Inferior parietal cortex (tissue), 1 donor: ENCODE data around the gene IQSEC1.

Experiments
- DNase-seq: peaks from one replicate; pipeline ENCODE4 v3.0.0-alpha.2; 2016; ENCODE audit errors: extremely low spot score

The IQSEC1 gene

DNA sequence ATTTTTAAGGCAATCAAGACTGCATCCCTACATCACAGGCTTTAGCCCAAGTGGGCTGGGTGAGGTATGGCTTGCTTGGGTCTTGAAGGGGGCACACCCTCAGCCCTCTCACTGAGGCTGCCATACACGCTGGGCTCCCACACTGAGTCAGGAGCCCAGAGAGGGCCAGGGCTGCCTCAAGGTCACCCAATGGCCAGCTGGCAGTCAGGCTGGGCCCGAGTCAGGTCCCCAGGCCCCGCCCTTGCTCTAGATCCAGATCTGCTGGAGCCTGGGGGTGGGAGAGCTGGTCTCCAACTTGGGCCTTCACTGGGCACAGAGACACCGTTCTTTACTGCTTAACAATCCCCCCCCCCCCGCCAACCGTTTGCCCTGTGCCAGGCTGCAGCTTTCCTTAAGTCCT lies 88.1 kb downstream of the IQSEC1 start:
- no peak for DNase-seq

DNA sequence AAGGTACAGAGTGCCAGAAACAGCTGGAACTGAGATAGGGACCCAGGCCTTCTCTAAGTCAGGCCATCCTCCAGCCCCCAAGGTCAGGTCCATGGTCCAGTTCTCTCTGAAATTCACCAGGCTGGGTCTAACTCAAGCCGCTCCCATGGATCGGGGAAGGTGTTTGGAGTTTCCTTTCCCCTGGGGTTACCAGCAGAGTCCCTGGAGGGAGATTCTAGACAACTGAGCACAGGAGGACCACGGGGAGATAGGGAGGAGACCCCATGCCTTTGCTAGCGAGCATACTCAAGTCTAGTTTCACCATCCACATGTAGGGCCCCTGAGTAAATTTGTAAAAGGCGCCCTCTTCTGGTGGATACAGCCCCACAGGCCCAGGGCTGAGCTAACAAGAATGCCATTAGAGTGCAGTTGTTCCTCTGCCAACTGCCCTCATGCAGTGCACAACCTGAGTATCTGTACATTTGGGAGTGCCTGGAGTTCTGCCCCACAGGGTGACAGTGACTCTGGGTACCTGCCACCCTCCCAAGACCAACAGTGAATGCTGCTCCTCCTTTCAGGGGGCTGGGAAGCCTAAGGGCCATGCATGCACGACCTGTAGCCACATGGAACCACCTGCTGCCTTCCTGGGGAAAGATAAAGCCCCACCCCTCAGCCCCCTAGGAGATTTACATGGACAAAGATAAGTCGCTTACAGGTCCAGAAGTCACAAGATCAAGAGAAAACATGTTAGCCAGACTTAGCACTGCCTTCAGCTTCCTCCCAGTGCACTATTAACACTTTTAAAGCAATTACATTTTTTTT lies 89.0 kb downstream of the IQSEC1 start:
- peak; percentile 88 for DNase-seq

GRCh38 chr3:12983319-12983718 lies 89.9 kb downstream of the IQSEC1 start:
- no peak for DNase-seq

DNA sequence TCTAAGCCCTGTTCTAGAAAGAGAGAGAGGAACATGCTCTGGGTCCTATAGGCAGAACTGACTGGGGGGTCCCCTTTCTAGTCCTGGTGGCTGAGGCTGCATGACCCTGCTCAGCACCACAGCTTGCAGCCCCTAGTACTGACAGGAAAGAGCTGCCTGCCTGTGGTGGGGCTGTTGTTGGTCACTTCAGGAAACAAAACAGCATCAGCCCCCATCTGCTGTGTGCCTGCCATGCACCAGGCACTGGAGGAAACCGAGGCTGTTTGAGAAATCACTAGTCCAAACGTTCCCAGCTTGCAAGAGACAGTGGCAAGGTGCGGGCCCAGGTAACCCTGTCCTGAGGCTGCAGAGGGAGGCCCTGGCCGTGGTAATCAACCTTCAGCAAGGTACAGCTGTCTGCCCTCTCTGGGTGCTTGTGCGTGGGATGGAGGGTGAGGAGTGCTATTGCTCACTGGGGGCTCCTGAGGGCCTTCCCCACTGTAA lies 90.6 kb downstream of the IQSEC1 start:
- DNase-seq, result no peak

DNA sequence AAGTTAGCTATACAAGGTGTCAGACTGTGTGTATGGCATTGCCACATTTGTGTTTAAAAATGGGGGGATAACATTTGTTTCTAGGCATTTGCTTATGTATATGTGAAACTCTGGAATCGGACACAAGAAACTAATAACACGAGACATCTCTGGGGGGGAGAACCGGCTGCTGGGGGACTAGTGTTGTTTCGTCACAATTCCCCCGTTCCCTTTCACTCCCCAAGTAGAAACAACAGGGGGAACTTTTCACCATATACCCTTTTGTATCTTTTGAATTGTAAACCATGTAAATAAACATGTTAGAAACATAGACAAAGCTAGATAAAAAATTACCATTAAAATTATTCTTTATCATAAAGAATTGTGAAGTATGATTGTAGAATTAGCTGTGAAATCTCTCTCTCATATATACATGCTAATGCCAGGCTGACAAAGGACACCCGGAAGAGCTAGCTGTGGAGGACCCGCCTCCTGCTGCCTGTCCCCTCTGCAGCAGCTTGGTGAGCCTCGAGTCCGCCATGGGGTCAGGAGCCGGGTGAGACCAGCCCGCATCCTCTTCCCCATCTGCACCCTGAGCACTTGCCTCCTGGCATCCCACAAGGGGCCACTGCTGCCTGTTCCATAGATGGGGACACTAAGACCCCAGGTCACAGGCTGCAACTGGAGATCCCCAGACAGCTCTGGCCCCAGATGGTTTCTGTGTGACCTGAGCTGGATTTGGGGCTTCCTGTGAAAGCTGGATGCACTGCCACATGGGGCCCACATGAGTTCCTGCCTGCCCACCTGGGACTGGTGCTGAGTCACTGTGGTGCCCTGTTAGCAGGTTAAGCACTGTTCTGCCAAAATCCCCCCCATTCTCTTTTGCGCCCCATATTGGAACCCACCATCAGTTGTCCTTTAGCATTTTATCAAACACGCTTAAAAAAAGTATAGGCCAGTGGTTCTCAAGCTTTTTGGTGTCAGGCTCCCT lies 91.6 kb downstream of the IQSEC1 start:
- no peak for DNase-seq

DNA sequence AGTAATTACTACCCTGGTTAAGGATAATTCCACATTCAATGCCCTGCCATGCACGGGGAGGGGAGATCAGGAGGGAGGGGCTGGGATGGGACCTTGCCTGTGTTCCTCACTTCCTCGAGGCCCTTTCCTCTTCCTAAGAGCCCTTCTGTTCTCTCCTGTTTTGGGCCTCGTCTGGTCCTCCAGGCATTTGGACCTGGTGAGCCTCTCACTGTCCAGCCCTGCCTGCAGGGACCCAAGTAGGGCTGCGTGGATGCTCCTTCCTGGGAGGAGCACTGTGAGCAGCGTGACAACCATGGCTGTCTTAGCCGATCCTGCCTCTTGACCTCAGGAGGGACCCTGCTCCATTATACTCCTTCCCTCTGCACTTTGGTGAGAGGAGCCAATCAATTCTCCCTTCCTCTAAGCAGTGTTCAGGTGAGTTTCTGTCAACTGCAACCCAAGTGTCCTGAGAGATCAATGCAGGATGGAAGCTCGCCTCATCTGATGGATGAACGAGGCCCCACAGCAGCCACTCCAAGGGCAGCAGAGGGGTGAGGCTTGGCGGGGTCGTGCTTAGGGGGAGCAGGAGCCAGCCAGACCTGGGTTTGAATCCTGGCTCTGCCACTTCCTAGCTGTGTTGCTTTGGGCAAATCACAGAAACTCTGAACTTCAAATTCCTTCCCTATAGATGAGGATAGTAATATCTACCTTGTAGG lies 92.5 kb downstream of the IQSEC1 start:
- no peak for DNase-seq

DNA sequence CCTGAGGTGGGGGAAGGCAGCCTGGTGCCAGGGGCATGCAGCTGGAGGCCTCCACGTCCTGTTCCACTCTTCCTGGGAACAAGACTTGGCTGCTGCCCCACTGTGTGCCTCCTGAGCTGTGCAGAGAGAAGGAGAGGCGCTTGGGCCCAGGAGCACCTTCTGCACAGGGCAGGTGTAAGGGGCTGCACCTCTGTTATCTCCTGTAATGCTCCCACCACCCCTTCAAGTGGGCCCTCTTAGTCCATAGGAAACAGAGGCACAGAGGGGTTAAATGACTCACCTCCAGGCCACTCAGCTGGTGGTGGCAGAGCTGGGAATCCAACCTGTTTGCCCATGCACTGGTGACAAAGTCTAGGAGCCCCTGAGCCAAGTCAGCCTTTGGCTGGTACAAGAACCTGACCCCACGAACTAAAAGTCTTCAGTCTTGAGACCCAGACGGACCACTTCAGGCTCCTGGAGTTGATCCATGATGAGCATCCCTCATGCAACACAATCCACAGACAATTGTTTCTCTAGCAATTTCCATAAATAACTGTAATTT lies 93.2 kb downstream of the IQSEC1 start:
- no peak for DNase-seq

- DNase-seq, result no peak
Measured at GRCh38 chr3:12979151-12979946, 93.9 kb downstream of the IQSEC1 start.

GRCh38 chr3:12978682-12979081 lies 94.5 kb downstream of the IQSEC1 start:
- DNase-seq, result no peak

GRCh38 chr3:12977117-12977808 lies 96.0 kb downstream of the IQSEC1 start:
- DNase-seq, result no peak

GRCh38 chr3:12975748-12976522 lies 97.3 kb downstream of the IQSEC1 start:
- DNase-seq, result no peak

GRCh38 chr3:12974819-12975218 lies 98.4 kb downstream of the IQSEC1 start:
- no peak for DNase-seq

DNA sequence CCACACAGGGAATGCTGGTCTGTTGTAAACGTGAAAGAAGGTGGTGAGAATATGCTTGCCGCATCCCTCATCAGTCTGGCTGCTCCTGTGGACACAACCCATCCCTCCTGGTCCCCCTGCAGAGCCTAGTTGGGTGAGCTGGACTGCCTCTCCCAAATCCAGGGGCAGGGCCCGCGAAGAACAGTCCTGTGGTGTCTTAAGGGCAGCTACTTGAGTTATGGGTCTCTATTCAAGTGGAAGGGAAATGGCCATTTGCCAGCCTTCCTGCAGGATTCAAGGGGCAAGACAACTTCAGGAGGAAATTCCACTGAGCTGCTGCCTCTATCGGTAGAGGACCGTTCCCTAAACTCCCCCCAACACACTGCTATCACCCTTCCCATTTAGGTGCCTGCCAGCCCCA lies 98.9 kb downstream of the IQSEC1 start:
- DNase-seq, result no peak

- DNase-seq, result no peak
Measured at GRCh38 chr3:12973827-12974226, 99.4 kb downstream of the IQSEC1 start.

DNA sequence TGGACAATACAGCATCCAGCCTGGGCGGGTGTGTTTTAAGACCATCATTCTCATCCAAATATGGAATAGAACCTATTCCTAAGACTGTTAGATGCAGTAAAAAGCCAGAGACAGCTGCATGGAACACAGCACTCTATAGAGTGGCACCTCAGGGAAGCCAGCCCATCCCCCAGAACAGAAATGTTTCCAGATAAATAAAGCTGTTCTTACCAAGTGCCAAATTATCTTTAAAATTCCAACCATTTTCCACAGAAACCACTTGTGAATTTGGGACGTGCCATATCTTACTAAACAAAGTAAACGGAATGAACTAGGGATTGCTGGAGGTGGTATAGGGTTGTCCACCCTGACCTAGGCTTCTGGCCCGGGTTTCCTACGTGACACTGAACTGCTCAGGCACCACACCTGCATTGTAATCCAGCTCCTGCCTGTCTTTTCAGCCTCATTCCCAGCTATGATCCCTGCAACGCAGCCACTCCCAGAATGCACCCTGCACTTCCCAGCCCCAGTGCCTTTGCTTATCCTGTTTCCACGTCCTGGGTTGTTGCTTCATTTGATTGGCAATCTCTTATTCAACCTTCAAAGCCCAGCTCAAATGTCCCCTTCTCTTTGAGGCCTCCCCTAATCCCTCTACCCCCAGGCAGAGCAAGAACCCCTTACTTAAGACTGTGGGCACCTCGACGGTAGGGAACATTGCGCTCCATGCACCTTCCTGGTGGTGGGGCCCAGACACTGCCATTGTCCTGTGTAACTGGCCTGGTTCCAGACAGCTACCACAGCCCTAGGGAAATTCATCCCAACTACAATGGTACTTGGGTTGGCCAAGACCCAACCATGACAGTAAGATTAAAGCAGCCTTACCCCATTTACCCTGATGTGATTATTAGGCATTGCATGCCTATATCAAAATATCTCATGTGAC lies 100.2 kb downstream of the IQSEC1 start:
- DNase-seq, result no peak

DNA sequence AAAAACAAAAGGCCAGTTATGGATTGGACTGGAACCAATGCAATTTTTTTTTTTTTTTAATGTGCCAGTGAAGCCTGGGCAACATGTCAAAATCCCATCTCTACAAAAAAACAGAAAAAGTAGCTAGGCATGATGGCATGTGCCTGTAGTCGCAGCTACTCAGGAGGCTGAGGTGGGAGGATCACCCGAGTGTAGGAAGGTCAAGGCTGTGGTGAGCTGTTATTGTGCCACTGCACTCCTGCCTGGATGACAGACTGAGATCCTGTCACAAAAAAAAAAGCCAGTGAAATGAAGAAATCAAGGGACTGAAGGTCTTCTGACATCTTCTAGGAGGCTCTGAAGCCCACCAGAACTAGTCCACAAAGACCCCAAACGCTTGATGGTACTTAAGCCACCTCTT lies 101.2 kb downstream of the IQSEC1 start:
- DNase-seq, result no peak

DNA sequence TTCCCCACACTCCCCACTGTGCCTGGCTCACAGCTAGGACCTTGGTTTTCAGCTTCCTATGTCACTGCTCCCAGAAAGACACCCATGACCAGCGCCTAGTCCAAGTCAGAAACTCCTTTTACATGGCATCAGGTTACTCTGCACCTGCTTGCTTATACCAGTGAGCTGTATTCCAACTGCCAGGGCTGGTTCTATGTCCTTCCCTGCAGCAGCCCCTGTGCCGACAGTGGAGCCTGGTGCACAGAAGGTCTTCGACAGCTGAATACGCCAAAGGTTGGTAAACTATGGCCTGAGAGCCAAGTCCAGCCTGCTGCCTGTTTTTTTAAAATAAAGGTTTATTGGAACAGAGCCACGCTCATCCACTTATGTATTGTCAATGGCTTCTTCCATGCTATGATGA lies 102.5 kb downstream of the IQSEC1 start:
- DNase-seq, result no peak

DNA sequence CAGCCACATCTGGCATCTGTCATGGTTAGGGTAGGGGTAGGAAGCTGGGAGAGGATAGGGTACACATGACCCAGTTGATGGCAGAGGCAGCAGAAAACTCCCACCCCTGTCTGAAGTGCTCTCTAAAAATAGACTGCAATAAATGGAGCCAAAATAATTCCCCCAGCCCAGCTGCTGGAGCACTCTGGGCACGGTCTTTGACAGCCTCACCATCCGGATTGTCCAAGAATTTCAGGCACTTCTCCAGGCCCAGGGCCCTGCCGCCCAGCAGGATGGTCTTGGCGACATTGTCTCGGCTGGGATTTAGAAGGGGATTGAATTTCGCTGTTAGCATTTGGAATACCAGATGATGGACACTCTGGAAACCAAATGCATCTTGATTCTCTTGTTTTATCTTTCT lies 103.7 kb downstream of the IQSEC1 start:
- DNase-seq, result no peak
